Erythroblast (primary cell): ENCODE results near the gene PPP1R15B.

Experiments
- DNase-seq, 2 experiments: peaks; one replicate each; lab custom pipeline; 2025; lab: John Stamatoyannopoulos, UW
- GATA1 ChIP-seq: IDR thresholded peaks from 2 replicates; pipeline ENCODE4 v1.6.1; 2011; ENCODE audit warnings: low read depth, mild to moderate bottlenecking, control low read depth, low read length, moderate library complexity
- POLR2A ChIP-seq: IDR thresholded peaks from 2 replicates; pipeline ENCODE4 v1.6.1; 2011; ENCODE audit warnings: mild to moderate bottlenecking, low read length

The PPP1R15B gene

DNA sequence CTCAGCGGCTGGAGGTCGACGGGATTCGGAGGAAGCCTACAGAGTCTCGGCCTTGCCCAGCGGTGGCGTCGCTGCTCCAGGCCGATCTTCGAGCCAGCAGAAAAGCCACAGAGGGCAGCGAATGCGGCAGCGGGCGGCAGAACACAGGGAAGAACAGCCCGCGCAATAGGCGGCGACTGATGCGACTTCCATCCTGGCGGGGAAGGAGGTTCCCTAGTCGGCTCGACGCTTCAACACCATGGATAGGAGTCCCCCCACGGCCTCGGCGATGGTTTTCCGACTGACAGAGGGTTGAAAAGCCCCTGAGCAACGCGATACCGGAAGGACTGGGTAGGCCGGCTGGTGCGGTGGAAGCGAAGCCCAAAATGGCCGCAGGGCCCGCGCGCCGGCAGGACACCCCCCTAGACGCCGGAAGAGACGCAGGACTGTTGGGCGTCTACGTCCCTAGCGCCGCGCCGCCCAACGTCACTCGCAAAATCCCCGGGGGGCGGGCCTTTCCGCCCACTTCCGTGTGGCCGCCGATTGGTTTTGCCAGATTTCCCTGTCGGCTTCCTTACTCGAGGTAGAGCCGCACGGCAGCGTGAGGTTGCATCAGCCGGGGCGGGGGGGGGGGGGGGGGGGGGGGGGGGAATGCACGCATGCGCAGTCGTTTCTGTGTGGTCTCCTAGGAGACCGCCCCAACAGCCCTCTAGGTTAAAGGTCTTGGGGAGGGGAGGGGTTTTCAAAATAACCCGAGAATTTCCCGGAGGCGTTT is at the start of gene PPP1R15B:
Gene PPP1R15B, minus strand, starts transcription at position 367 of the 754 bp plus-strand sequence. CDS start 406 bp downstream, outside the sequence.
- TF ChIP-seq GATA1, result no peak
- TF ChIP-seq POLR2A, result peak; percentile 98
- peak; percentile 99 for DNase-seq

DNA sequence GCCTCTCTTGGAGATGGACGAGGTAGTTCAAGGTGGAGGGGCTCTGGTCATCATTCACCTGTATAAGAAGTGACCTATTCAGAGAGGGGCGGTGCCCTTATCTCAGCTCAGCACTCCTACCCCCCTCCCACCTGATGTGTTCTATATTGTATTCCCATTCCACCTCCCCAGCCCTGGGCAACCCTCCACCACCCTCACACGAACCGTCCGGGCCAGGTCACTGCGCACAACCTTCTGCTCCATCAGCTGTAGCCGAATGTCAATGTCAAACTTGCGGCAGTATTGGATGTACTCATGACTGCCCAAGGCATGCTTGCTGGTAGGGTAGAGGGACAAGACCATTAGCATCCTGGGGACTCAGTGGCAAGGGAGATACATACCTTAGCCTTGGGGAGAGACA is 48.7 kb upstream of the PPP1R15B start:
- no peak for TF ChIP-seq GATA1
- no peak for TF ChIP-seq POLR2A
- DNase-seq, result no peak

DNA sequence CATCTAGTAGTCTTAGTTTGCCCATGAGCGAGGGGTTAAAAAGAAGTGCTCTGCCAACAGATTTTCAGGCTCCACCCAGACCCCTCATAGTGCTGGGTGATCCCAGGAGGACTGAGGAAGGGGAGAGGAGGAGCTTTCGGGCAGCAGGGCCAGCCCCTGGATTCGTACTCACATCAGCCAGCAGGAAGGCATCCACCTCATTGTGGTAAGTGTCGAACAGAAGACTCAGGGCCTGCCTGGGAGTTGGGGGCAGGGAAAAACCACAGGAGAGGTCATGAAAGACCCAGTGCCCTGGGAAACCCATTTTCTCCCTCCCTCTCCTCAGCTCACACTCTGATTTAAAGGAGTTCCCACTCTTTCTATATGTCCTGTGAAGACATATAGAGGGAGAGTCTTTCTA is 48.1 kb upstream of the PPP1R15B start:
- DNase-seq, result no peak
- TF ChIP-seq POLR2A (no peak), GATA1 (no peak)

DNA sequence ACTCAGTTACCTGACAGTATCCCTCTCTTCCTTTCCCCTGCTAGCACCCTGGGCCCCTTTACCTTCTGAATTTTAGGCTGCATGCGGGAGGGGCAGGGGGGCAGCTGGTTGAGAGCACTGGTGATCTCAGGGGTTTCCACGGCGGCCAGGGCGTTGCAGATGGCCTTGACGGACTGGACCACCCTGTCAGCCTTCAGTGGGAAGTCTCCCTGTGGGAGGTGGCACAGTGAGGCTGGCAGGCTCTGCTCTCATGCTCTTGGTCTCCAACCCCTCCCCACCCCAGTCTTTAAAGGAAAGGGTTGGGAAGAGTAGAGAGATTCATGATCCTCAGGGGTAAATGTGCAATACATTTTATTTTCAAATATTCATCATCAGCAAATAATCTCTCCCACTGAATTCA is 46.0 kb upstream of the PPP1R15B start:
- no peak for DNase-seq
- TF ChIP-seq GATA1 (no peak), POLR2A (no peak)

DNA sequence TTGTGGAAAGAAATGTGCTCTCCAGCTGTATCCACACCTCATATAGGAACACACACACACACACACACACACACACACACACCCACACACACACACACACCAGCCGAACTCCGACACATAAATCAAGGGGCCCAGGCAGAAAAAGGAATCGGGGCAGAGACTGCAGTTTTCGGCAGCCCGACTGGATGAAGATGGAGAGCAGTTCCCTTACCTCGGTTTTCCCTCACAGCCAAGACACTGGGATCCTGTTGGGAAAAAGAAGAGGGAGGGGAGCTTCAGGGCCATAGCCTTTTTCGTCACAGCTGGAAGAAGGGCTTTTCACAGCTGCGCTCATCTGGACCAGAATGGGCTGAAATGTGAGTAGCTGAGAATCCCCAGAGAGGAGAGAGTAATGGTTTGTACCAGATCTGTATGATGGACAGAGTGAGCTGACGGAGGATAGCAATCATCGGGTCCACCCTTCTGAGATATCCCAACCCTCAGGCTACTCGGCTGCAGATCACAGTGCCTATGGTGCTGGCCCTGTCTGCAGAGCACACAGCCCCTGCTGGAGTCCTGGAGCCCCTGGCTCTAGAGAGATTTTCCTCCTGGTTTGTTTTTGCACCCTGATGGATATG is 45.3 kb upstream of the PPP1R15B start:
- TF ChIP-seq POLR2A, result no peak
- DNase-seq, result no peak

DNA sequence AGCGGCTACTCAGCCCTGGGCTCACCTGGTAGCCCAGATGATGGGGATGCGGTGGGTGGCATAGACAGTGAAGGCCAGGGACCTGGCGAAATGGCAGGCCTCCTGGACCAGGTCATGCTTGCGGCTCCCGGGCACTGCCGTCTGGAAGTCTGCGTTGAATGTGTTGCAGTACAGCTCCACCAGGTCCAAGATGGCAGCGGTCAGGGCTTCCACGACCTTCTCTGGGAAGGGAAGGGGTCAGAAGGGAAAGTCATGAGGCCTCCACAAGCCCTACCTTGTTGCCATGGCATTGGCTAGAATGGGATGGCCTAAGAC is 44.2 kb upstream of the PPP1R15B start:
- no peak for DNase-seq
- TF ChIP-seq GATA1, result no peak

DNA sequence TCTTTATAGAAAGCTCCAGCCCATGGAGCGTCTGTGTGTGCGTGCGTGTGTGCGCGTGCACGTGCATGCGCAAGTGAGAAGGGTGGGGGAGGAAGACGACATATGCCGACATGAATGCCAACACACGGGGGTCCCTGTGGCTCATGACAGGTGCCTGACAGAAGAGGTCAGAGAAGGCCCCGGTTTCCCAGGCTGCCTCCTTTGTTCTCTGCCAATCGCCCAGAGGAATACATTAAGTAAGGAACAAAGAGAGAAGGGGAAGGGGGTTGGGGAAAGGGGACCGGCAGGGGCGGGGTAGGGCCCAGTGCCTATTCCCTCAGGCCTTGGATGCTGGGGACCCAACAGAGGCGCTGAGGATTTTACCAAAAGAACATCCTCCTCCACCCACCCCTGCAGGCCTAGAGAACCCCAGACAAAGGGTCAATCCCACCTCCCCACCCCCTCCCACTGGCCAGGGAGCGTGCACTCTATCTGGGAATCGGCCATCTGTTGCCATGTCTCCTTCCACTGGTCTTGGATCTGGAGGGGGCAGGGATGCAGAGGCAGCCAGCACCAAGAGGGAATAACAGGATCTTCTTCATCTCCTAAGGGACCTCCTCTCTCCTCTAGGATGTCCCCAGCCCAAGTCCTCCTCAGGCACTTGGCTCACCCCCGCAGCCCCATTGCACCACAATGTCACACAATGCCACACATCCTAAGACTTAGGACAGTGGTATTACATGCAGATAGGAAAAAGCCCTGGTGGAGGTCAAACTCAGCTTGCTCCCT is 43.6 kb upstream of the PPP1R15B start:
- no peak for TF ChIP-seq GATA1
- no peak for TF ChIP-seq POLR2A

DNA sequence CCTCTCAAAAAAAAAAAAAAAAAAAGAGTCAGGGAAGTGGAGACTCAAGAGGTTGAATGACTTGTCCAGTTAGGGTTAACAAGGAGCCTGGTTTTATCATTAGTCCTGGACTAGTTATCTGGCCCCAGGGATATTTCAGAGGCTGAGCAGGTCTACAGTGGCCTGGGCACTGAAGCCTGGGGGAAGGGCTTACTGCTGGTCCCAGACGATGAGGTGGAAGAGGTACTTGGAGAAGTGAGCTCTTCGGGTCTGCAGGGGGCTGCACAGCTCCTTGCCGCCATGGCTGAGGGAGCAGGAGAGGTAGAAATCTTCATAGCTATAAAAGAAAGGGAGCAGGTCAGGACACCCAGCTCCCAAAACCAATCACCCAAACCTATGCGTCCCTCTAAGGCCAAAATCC is 42.9 kb upstream of the PPP1R15B start:
- TF ChIP-seq POLR2A, result no peak
- no peak for TF ChIP-seq GATA1
- no peak for DNase-seq

More for the DNA sequence above, 43.6 kb upstream of the PPP1R15B start:
- no peak for DNase-seq

DNA sequence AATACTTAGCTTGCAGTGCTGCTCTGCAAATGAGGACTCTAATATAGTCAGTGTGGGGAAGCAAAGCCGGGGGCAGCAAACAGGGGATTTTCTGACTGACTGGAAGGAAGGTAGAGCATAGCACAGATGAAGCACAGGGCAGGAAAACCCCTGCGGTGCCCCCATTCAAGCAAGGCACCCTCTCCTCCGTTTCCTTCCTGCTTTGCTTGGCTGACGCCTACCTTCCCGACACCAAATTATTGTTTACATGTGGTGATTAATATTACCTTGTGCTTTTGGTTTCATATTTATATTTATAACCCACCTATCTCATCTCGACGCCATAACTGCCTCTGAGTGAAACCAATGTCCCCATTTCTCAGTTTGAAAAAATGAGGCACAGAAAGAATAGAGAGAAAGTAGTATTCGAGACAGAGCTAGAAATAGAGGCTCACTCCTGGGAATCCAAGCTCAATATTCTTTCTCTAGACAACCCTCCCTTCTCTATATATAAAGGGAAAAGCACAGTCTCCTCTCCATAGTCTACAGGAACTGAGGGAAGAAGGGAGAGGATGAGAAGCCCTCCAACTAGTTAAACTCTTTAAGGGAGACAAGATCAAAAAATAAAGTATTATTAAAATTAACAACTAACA is 41.6 kb upstream of the PPP1R15B start:
- no peak for DNase-seq
- TF ChIP-seq POLR2A (no peak), GATA1 (no peak)

DNA sequence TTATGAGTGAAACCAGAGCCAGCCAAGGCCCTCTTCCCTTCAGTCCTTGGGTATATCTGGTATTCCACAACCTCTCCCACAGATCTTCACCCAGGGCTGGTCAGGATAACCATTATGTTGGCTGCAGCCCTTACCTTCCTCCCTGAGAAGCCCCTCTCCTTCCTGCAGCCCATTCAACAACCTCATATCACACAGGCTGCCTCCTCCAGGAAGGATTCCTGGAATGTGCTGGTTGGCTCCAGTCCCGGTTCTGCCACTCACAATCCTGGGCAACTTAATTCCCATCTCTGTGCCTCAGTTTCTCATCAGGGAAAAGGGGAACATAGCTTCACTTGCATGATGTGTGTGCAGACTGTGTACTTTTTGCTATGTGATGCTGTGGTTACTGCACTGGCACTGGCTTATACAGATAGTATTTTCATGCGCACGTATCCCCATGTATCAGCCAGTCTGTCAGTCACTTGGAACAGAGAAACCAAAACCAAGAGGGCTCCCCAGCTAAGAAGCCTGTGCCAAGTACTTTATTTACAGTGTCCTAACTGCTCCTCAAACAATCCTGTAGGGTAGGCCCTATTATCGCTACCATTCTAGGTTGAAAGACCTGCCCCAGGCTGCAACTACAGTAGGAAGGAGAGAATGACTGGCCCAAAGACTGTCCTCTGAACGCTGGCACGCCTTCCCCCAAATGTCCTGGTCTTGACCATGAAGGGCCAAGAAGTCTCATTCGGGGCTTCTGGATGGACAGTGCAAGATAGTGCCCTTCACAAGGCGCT is 39.9 kb upstream of the PPP1R15B start:
- no peak for DNase-seq
- no peak for TF ChIP-seq GATA1
- TF ChIP-seq POLR2A, result no peak

DNA sequence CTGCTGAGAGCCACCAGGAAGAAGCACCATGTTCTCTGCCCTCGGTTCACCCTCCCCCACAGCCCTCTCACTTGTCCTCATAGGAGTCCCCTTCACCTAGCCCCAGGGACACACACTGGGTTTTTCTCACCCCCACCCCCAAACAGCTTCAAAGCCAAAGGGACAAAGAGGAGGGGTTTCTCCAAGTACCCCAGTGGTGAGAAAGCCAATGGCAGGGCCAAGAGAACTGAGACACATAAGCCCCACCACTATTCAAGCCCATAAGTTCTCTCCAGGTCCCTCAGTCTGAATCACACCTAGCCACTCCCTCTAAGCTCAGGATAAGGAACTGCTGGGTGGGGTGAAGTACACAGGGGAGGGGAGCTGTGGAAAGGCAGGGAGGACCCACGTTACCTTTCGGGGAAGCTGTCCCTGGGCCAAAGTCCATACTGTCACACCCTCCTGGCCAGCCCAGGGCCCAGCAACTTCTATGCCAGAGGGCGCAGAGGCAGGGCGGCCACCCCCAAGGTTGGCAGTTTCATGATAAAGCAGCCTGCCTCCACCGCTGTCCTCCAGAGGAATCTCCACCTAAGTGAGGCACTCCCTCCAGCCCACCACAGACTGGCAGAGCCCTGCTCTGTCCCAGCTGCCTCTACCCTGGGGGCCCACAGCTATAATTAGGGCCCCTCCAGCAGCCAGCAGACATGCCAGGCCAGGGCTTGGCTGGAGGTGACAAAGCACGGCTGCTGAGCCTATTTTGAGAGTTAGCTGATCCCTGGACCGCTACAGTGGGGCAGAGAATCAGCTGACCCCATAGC is 39.0 kb upstream of the PPP1R15B start:
- DNase-seq, result no peak
- TF ChIP-seq GATA1, result no peak
- TF ChIP-seq POLR2A, result no peak

DNA sequence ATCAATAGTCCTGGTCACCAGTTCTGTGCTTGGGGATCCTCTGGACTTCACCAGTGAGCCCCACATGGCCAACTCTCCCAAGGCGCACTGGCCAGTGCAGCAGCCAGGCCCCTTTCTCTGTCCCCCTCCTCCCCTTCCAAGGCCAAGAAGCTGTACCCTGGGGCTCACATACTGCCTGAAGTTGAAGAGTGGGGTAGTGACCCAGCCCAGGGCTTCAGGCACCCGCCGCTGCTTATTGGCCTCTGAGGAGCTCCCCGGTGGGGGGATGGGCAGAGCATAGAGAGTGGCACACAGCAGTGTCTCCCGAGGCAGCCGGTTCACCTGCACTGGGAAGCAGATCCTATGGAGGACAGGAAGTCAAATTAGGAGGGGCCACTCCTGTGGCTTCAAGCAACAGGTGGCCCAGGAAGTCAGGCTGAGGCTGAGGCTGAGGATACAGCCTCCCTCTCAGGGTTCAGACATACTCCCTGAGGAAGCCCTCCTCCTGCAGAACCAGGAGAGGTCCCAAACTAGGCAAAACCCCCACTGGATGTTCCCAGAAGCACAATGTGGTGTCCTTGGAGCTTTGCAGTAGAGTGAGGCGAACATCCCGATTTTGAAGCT is 38.2 kb upstream of the PPP1R15B start:
- no peak for TF ChIP-seq GATA1
- TF ChIP-seq POLR2A, result no peak
- no peak for DNase-seq
